B cell (primary cell): ENCODE data around the gene STARD9. TPM values are rescaled to one million over a fixed set of nuclear protein-coding genes. Genes with fewer than 3 reads are reported as not detected.

Experiments used
- ATAC-seq: fragments of 200-7000 bp; cut with Tn5 transposase; one replicate; pipeline ENCODE4 v1.10.0; 2021; ENCODE audit warnings: low read depth, mild to moderate bottlenecking, moderate number of reproducible peaks, moderate library complexity
- CTCF ChIA-PET: fragments of 350-600 bp; sonication (Branson Sonifier 250); formaldehyde crosslinking; loops from one replicate; lab custom pipeline; 2021; ENCODE audit warnings: antibody characterized with exemption, inconsistent platforms; lab: Charles Lee
- POLR2A ChIA-PET: fragments of 350-600 bp; sonication (Branson Sonifier 250); formaldehyde crosslinking; loops from one replicate; lab custom pipeline; 2021; ENCODE audit warnings: antibody characterized with exemption; lab: Charles Lee
- DNase-seq: peaks from one replicate; pipeline ENCODE4 v3.0.0; 2013
- H2AFZ ChIP-seq: 2 replicates; pipeline ENCODE4 v1.6.1; 2012; ENCODE audit warnings: mild to moderate bottlenecking, low read depth, low read length; ENCODE audit not compliant: insufficient read depth, poor library complexity, severe bottlenecking
- H3K27ac ChIP-seq, 2 donors: 1 replicate in 1 of 2; 2 replicates in 1 of 2; pipeline ENCODE4 v1.5.1; 2012 to 2013; ENCODE audit warnings: low read length in 2 of 2, mild to moderate bottlenecking in 2 of 2, moderate library complexity in 1 of 2
- H3K27me3 ChIP-seq, 4 experiments: fragments of 200-600 bp in 1 of 4; sonication (generic) in 1 of 4; replicated peaks in 1 of 4; 1 replicate in 2 of 4; 2 replicates in 2 of 4; pipeline versions ENCODE4 v1.6.1 to v1.7.0; 2013 to 2016; ENCODE audit warnings: low read length in 3 of 4, mild to moderate bottlenecking in 2 of 4, mixed read lengths in 1 of 4, moderate library complexity in 1 of 4; ENCODE audit not compliant: insufficient read depth in 4 of 4, control insufficient read depth in 3 of 4; ENCODE audit errors: control extremely low read depth in 1 of 4
- H3K36me3 ChIP-seq, 2 experiments: replicated peaks in 1 of 2; 1 replicate in 1 of 2; 2 replicates in 1 of 2; pipeline versions ENCODE4 v1.6.1 to v1.7.1; 2013; ENCODE audit warnings: low read length in 1 of 2; ENCODE audit not compliant: insufficient read depth in 2 of 2, control insufficient read depth in 1 of 2; ENCODE audit errors: control extremely low read depth in 1 of 2, extremely low read depth in 1 of 2
- H3K4me1 ChIP-seq, 2 donors: fragments of 200-600 bp in 1 of 2; sonication (generic) in 1 of 2; 1 replicate in 1 of 2; 2 replicates in 1 of 2; pipeline versions ENCODE4 v1.5.1 to v1.6.1; 2013 to 2017; ENCODE audit warnings: low read length in 2 of 2; ENCODE audit not compliant: control insufficient read depth in 2 of 2, insufficient read depth in 2 of 2
- H3K4me2 ChIP-seq: replicated peaks from 2 replicates; pipeline ENCODE3; 2012; ENCODE audit warnings: mild to moderate bottlenecking, low read depth, low read length; ENCODE audit not compliant: poor library complexity, severe bottlenecking
- H3K4me3 ChIP-seq, 5 experiments: fragments of 200-600 bp in 1 of 5; sonication (generic) in 1 of 5; 1 replicate in 3 of 5; 2 replicates in 2 of 5; pipeline versions ENCODE4 v1.5.1 to v1.7.0; 2011 to 2016; ENCODE audit warnings: low read length in 4 of 5, mild to moderate bottlenecking in 4 of 5, low read depth in 2 of 5, control low read depth in 1 of 5, moderate library complexity in 1 of 5; ENCODE audit not compliant: insufficient read depth in 1 of 5; ENCODE audit errors: control extremely low read depth in 1 of 5, extremely low read depth in 1 of 5
- H3K79me2 ChIP-seq: fragments of 200-600 bp; sonication (generic); one replicate; pipeline ENCODE4 v1.6.0; 2016; ENCODE audit warnings: low read length; ENCODE audit not compliant: control insufficient read depth, insufficient read depth
- H3K9ac ChIP-seq: fragments of 200-600 bp; sonication (generic); 2 replicates; pipeline ENCODE4 v1.6.1; 2017; ENCODE audit warnings: mild to moderate bottlenecking, low read length, moderate library complexity
- H3K9me3 ChIP-seq, 3 donors: one replicate each; pipeline versions ENCODE4 v1.6.1 to v1.7.1; 2013; ENCODE audit warnings: low read length in 2 of 3; ENCODE audit not compliant: control insufficient read depth in 2 of 3, insufficient read depth in 1 of 3; ENCODE audit errors: control extremely low read depth in 1 of 3
- H4K20me1 ChIP-seq: 2 replicates; pipeline ENCODE4 v1.6.0; 2012; ENCODE audit warnings: mild to moderate bottlenecking, low read length; ENCODE audit not compliant: insufficient read depth, control insufficient read depth, poor library complexity, severe bottlenecking
- H3K27ac Mint-ChIP-seq: one replicate; pipeline ENCODE4 v1.8.0; 2021; ENCODE audit warnings: mixed read lengths
- H3K27me3 Mint-ChIP-seq: one replicate; pipeline ENCODE4 v1.8.0; 2021; ENCODE audit warnings: mixed read lengths
- H3K4me1 Mint-ChIP-seq: one replicate; pipeline ENCODE4 v1.8.0; 2021; ENCODE audit warnings: mixed read lengths
- H3K4me3 Mint-ChIP-seq: one replicate; pipeline ENCODE4 v1.8.0; 2021; ENCODE audit warnings: mixed read lengths
- H3K9me3 Mint-ChIP-seq: one replicate; pipeline ENCODE4 v1.8.0; 2022; ENCODE audit warnings: mixed read lengths; ENCODE audit not compliant: insufficient read depth
- EZH2 ChIP-seq: IDR thresholded peaks from 2 replicates; pipeline ENCODE4 v1.6.1; 2012; ENCODE audit warnings: borderline replicate concordance, low read depth, mild to moderate bottlenecking, moderate library complexity, low read length; ENCODE audit not compliant: insufficient read depth, poor library complexity, severe bottlenecking
- WGBS: methylation state at CpG from one replicate; pipeline ENCODE4 v1.1.5; 2013; ENCODE audit warnings: missing lambda C conversion rate; ENCODE audit not compliant: insufficient coverage; 5-methylcytosine and 5-hydroxymethylcytosine counted together
- intact Hi-C: fragments of 100-400 bp; cut with micrococcal nuclease; formaldehyde crosslinking; loops from one replicate; pipeline ENCODE4 v1.10.0; 2022
- polyA plus RNA-seq: library from polyadenylated mRNA; depleted of rRNA; stranded (reverse); fragments of >200 nt; gene quantifications from 2 replicates; pipeline ENCODE4 v1.2.3, GENCODE V29; 2012
- total RNA-seq, 2 donors: library from RNA; stranded (reverse); fragments of 120-200 nt in 1 of 2; gene quantifications; 1 replicate in 1 of 2; 2 replicates in 1 of 2; pipeline versions ENCODE4 v1.2.3 to v1.2.4, GENCODE V29; 2013 to 2022
- TF ChIP-seq, protein P1 (sequence below): fragments of 200-600 bp; IDR thresholded peaks from one replicate; pipeline ENCODE4 v1.8.0; 2022; ENCODE audit warnings: antibody characterized with exemption, mild to moderate bottlenecking

The STARD9 gene
- total and polyA plus RNA-seq, 2 donors (not counting 1 experiment from before 2014, with no cell fraction given), result 5.0 to 23.1 TPM

DNA sequence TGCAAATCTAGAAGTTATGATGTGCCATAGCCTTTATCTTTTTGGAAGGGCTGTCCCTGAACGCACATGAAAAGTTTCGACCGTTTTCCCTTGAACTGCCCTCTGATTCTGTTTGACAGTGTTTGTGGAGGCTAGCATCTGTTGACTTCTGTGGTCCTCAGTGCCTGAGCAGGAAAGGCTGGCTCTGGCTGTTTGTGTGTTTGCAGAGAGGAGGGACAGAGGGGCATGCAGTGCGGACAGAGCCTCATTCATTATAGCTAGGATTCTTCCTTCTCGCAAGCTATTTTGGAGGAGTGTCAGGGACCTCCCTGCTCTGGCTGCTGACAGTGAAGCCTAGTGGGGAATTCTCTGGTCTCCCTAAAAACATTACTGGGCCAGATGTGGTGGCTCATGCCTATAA is 97.0 kb downstream of the STARD9 start:
- Histone ChIP-seq H3K4me3 (no peak overlapping the region), H3K4me1 (no peaks in the 10 kb centered on the region), H2AFZ (no peak overlapping the region), H4K20me1 (no peaks in the 10 kb centered on the region), H3K9ac (no peak overlapping the region), H3K27me3 (no peaks in the 10 kb centered on the region), H3K9me3 (no peaks in the 10 kb centered on the region), H3K79me2 (no peaks in the 10 kb centered on the region), H3K36me3 (peaks cover 0 to 9% of the 10 kb centered on the region in 2 experiments), H3K4me2 (no peak overlapping the region), H3K27ac (no peak overlapping the region)
- H3K4me1 Mint-ChIP-seq, result no peaks in the 10 kb centered on the region
- WGBS, result 97% methylated on average over 4 of the region's 5 CpGs
- H3K4me3 Mint-ChIP-seq, result no peak overlapping the region
- no peaks in the 10 kb centered on the region for H3K27me3 Mint-ChIP-seq
- no peak for ATAC-seq
- DNase-seq, result no peak
- ChIA-PET CTCF (interaction anchor here (1.0 kb wide), 1 partner anchor 553 kb away, joined by 3 read pairs; no protein-coding TSS in a partner anchor), POLR2A (no interaction called here)
- no peak for TF ChIP-seq EZH2
- TF ChIP-seq, protein P1, sequence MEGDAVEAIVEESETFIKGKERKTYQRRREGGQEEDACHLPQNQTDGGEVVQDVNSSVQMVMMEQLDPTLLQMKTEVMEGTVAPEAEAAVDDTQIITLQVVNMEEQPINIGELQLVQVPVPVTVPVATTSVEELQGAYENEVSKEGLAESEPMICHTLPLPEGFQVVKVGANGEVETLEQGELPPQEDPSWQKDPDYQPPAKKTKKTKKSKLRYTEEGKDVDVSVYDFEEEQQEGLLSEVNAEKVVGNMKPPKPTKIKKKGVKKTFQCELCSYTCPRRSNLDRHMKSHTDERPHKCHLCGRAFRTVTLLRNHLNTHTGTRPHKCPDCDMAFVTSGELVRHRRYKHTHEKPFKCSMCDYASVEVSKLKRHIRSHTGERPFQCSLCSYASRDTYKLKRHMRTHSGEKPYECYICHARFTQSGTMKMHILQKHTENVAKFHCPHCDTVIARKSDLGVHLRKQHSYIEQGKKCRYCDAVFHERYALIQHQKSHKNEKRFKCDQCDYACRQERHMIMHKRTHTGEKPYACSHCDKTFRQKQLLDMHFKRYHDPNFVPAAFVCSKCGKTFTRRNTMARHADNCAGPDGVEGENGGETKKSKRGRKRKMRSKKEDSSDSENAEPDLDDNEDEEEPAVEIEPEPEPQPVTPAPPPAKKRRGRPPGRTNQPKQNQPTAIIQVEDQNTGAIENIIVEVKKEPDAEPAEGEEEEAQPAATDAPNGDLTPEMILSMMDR, result no peak
- H3K27ac Mint-ChIP-seq, result no peak overlapping the region
- intact Hi-C loops, result no loop called here
- H3K9me3 Mint-ChIP-seq, result no peaks in the 10 kb centered on the region

DNA sequence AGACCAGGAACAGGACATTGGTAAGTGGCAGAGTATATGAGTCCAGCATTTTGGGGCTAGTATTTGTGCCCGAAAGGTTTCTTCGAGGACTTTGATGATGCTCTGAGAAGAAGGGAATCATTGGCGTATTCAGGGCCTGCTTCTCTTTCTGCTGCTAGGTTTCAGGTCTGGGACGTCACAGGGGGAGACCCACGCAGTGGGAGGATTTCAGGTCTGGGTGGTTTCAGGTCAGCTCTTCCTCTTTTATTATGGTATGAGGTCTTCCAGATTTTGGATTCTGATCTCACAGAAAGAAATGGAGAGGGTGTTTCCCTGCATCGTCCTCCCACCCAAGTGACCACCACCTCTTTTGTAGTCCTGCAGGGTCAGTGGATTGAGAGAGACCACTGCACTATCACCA is 99.1 kb downstream of the STARD9 start:
- intact Hi-C loops, result no loop called here
- Histone ChIP-seq H3K9me3 (no peaks in the 10 kb centered on the region), H3K36me3 (peaks cover 0 to 14% of the 10 kb centered on the region in 2 experiments), H3K79me2 (no peaks in the 10 kb centered on the region), H3K9ac (no peak overlapping the region), H3K4me2 (no peak overlapping the region), H3K27me3 (no peaks in the 10 kb centered on the region), H2AFZ (no peak overlapping the region), H4K20me1 (no peaks in the 10 kb centered on the region), H3K27ac (no peak overlapping the region), H3K4me3 (no peak overlapping the region), H3K4me1 (no peaks in the 10 kb centered on the region)
- Mint-ChIP-seq H3K4me3 (no peak overlapping the region), H3K9me3 (no peaks in the 10 kb centered on the region), H3K4me1 (no peaks in the 10 kb centered on the region), H3K27me3 (no peaks in the 10 kb centered on the region), H3K27ac (no peak overlapping the region)
- CTCF ChIA-PET, result interaction anchor here (1.4 kb wide), 1 partner anchor 32 kb away, joined by 3 read pairs; no protein-coding TSS in a partner anchor
- TF ChIP-seq EZH2, result no peak
- TF ChIP-seq, protein P1, result no peak
- POLR2A ChIA-PET, result no interaction called here
- 96% methylated on average over 4 of the region's 6 CpGs for WGBS
- ATAC-seq (no peak), DNase-seq (no peak)
